ENCODE data around the gene LACTB.
"Not testable (repeated sequence)": the region's sequence is repeated elsewhere in the genome, so short reads cannot be mapped to it uniquely, and the experiment has no call there.

LACTB gene

DNA sequence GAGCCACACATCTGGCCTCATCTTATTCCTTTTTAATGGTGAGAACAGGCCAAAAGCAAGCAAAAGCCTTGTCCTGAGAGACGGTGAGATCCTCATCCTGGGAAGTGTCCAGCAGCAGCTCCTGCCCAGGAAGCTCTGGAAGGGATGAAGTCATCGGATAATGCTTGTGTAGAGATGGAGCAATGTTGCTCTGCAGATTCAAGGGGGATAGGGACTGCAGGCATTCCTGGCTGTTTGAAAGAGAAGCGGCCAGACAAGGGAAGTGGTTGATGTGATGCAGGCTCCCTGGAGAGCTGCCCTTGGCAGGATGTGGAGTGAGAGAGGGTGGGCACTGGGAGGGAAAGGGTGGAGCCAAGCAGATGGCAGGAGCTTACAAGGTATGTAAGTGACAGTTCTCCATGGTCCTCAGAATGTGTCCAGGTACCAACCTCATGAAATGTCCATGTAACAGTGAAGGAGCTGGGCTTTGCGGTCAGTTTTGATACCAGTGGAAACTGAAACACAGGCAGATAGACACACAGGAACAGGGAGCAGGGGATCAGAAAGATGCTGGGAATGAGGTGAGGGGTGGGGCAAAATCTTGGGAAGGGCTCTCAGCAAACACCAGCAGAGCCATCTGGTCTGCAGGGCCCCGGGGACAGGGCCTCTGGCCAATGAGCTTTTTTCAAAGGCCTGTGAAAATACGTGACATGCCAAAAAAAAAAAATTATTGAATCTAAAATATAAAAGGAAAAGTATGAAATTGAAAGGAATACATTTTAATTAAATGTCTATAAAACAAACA lies 32.2 kb upstream of the LACTB start:
- DNase-seq (ENCODE audit: low read depth), result no peak

DNA sequence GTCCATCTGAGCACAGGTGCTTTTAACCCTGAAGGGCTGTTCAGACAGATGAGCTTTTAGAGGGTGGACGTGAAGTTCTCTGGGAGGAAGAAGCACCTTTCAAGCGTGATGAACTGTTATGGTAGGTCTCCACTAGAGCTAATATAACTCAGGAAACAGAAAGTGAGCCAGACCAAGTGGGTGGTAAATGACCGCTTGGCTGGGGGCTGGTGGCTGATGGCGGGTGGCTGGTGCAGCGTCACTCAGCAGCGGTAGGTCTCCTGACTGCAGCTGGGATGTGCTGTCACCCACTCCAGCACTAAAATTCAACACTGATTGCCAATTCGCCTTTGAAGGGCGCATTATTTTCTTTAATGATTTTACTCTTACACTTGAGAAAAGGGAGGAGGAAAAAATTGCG lies 31.2 kb upstream of the LACTB start:
- no peak for DNase-seq (ENCODE audit: low read depth)

GRCh38 chr15:63090887-63091286 lies 30.8 kb upstream of the LACTB start:
- DNase-seq (ENCODE audit: low read depth), result no peak

DNA sequence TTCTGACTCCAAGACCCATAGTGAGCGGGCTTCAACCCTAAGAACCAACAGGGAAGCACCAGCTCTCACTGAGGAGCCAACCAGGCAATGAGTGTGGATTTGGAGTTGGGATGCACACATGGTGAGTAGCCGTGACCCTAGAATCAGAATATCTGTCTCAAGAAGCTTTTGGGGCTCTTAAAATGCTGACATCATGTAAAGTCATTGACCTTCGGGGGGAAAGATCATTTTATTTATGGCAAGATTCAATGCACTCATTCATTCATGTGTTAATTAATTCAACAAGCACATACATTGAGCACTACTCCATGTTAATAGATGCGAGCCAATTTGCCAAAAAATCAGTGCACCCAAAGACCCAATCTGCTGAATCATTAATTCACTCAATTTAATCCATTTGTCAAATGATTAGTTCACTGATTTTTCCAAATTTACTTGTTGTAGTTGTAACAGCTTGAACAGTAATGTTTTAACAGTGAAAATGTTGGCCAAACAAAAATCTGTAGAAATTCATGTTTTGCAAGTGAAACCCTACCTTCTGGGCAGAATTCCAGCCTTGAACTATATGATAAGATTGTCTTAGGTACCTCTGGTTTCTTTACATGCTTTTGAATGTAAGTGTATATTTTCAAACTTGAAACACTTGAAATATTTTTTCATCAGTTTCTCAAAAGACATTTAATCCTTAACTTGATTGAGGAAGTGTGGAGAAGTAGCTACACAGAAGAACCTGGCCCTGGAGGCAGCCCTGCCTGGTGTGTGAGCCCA lies 29.8 kb upstream of the LACTB start:
- no peak for DNase-seq (ENCODE audit: low read depth)

- DNase-seq (ENCODE audit: low read depth), result peak; percentile 49
Measured at GRCh38 chr15:63093486-63094205, 28.0 kb upstream of the LACTB start.

DNA sequence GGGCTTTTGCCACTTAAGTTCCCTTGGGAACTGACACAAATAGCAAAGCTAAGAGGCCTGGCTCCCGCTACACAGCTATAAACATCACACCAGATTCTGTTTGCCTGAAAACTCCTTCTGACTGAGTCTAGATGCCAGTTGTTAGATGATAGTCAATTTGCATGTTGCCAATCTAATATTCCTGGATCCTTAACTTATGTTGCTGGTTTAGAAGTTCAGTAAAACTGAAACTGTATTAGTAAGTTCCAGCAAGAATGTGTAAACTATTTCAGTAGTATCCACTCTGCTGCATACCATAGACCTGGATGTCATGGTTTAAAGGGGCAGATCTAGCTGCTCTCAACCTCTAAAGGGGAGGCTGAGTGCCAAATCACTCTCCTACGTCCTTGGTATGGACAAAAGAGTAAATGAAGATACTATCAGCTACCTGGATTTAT lies 27.1 kb upstream of the LACTB start:
- DNase-seq (ENCODE audit: low read depth), result no peak

DNA sequence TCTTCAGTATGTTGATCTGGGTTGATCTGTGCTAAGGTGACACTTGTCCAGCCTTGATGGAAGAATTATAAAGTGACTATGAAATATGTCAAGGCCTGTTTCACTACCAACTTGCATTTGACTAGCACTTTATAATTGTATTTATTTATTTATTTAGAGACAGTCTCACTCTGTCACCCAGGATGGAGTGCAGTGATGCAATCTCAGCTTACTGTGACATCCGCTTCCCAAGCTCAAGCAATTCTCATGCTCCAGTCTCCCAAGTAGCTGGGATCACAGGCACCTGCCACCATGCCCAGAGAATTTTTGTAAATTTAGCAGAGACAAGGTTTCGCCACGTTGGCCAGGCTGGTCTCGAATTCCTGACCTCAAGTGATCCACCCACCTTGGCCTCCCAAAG lies 25.5 kb upstream of the LACTB start:
- DNase-seq (ENCODE audit: low read depth), result no peak

DNA sequence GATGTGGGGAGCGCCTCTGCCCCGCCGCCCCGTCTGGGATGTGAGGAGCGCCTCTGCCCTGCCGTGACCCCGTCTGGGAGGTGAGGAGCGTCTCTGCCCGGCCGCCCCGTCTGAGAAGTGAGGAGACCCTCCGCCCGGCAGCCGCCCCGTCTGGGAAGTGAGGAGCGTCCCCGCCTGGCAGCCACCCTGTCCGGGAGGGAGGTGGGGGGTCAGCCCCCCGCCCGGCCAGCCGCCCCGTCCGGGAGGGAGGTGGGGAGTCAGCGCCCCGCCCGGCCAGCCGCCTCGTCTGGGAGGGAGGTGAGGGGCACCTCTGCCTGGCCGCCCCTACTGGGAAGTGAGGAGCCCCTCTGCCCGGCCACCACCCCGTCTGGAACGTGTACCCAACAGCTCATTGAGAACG lies 22.8 kb upstream of the LACTB start:
- DNase-seq (ENCODE audit: low read depth), result not testable (repeated sequence)

DNA sequence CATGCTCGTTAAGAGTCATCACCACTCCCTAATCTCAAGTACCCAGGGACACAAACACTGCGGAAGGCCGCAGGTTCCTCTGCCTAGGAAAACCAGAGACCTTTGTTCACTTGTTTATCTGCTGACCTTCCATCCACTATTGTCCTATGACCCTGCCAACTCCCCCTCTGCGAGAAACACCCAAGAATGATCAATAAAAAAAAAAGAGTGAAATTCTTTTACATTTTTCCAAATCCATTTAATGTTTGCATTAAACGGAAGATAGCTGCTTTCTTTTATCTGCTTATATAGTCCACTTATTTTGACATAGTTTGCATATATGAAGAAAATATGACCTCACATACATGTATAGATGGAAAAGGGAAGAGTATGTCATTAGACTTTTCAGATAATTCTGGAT lies 22.1 kb upstream of the LACTB start:
- not testable (repeated sequence) for DNase-seq (ENCODE audit: low read depth)

GRCh38 chr15:63103416-63103815 lies 18.2 kb upstream of the LACTB start:
- no peak for DNase-seq (ENCODE audit: low read depth)

DNA sequence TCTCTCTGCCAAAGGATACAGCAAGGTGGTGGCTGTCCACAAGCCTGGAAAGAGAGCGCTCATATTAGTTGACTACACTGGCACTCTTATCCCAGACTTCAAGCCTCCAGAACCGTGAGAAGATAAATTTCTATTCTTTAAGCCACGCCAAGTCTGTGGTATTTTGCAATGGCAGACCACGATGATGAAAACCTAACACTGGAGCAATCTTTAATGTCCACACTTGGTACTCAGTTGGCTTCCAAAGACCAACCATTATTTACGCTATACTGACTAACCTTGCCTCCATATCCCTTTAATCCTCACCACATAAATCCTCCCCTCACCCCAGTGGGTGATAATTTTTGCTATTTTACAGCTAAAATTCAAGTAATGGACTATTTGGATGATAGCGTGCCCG lies 16.9 kb upstream of the LACTB start:
- no peak for DNase-seq (ENCODE audit: low read depth)

GRCh38 chr15:63105354-63105753 lies 16.3 kb upstream of the LACTB start:
- DNase-seq (ENCODE audit: low read depth), result not testable (repeated sequence)

DNA sequence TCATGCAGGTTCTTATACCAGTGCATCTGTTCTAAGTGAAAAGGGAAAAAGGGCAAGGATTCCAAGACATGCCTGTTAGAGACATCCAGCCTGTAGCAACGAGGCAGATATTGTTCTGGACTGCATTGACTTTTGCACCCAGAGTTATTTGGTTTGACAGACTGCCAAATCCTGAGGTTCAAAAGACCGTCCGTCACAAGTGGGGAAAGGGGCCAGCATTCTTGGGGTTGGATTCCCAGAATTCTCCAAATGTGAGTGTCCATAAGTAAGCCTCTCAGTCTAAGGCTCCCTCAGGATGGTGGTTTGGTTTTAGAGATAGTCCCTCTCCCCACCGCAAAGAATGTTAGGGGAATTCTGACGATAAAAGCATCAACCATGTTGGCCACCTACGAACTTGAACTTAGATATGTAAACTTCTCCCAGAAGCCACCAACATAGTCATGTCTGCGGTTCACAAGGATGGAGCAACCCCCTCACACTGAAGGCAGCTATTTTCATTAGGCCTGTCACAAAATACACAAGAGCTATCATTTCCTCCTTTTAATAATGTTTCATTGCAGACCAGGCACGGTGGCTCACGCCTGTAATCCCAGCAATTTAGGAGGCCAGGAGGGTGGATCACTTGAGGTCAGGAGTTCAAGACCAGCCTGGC lies 13.6 kb upstream of the LACTB start:
- DNase-seq (ENCODE audit: low read depth), result no peak

- DNase-seq (ENCODE audit: low read depth), result no peak
Measured at GRCh38 chr15:63109498-63109897, 12.2 kb upstream of the LACTB start.

GRCh38 chr15:63109920-63110319 lies 11.7 kb upstream of the LACTB start:
- DNase-seq (ENCODE audit: low read depth), result no peak

DNA sequence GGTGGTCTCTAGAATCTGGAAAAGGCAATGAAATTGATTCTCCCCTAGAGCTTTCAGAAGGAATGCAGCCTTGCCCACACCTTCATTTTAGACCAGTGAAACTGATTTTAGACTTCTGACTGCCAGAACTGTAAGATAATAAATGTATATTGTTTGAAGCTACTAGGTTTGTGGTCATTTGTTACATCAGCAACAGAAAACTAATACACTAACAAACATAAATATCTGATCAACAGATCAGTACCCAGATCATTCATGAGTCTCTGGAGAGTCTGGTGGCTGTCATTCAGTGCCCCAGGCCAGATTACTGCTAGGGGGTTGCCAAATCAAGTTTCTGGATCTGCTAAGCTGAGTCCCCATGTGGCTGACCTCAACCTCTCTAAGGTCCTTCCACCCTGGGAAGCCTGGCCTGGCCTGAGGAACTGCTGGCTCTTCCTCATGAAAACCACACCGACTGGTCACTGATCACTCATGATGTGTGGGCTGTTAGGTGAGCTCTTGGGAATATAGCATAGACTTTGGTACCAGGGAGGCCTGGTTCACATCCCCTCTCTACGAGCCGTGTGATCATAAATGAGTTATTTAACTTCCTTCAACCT lies 11.1 kb upstream of the LACTB start:
- DNase-seq (ENCODE audit: low read depth), result no peak

DNA sequence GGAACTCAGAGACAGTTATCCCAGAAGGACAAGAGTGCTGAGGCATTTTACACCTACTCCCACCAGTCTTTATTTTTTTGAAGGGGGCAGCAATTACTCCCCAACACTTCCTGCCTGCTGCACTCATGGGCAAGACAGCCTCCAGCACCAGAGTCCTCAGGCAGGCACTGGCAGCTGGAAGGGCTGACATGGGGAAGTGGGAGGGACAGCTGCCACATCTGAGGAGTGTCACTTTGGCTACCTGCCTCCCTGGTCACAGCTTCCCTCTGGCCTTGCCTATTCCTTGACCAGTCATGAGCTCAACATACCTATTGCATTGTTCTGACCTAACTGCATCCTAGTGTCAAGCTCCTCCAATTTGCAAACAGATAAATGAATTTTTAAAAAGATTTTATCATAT lies 10.2 kb upstream of the LACTB start:
- DNase-seq (ENCODE audit: low read depth), result no peak

DNA sequence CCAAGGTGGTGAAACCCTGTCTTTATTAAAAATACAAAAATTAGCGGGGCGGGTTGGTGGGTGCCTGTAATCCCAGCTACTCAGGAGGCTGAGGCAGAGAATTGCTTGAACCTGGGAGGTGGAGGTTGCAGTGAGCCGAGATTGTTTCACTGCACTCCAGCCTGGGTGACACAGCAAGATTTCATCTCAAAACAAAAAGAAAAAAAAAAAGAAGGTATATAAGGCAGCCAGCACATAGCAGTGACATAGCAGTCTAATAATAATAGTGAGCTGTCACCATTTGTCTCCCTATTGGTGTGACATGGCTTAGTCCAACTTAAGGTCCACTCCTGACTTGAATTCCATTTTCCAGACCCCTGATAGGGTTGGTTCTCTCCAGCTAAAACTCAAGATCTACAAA lies 8.8 kb upstream of the LACTB start:
- no peak for DNase-seq (ENCODE audit: low read depth)

GRCh38 chr15:63114465-63114864 lies 7.2 kb upstream of the LACTB start:
- DNase-seq (ENCODE audit: low read depth), result no peak

GRCh38 chr15:63118854-63119253 lies 2.8 kb upstream of the LACTB start:
- DNase-seq (ENCODE audit: low read depth), result no peak

DNA sequence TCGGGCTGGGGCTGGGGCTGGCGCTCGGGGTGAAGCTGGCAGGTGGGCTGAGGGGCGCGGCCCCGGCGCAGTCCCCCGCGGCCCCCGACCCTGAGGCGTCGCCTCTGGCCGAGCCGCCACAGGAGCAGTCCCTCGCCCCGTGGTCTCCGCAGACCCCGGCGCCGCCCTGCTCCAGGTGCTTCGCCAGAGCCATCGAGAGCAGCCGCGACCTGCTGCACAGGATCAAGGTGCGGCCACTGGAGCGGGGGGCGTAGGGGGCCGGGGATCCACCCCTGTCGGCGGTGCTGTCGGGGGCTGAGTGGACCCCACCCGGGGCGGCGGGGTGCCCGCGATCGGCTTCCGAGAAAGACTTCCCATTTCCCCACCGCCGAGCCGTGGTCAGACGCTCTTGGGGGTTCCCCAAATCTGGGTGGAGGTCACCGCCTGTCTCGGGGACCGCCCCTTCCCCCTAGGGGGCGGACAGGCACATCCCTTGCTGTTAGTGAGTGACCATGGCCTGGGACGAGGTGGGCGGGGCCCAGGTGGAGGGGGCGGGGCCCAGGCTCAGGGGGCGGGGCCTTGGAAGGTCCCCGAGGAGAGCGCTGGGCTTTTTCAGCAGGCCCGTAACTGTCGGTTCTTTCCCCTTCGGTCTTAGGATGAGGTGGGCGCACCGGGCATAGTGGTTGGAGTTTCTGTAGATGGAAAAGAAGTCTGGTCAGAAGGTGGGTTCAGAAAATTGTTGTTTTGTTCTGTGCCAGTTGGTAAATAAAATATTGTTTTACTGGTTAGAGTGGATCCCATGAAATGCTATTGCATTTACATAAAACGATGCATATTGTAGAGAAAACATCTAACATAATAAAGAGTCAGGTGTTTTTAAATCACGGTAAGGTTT lies 578 bp downstream of the LACTB start:
- peak; percentile 84 for DNase-seq (ENCODE audit: low read depth)

All from activated T-helper 9 cell treated with anti-CD3 and anti-CD28 coated beads, Interleukin-2, amount 50 U/mL, for 16 hours (primary cell).